ENCODE results near the gene FOXN3. TPM values are rescaled to one million over a fixed set of nuclear protein-coding genes. Genes with fewer than 3 reads are reported as not detected.

Gene FOXN3
- total RNA-seq, 4 donors from 2014 or later, result 27.4 to 91.4 (median 39.2) TPM

DNA sequence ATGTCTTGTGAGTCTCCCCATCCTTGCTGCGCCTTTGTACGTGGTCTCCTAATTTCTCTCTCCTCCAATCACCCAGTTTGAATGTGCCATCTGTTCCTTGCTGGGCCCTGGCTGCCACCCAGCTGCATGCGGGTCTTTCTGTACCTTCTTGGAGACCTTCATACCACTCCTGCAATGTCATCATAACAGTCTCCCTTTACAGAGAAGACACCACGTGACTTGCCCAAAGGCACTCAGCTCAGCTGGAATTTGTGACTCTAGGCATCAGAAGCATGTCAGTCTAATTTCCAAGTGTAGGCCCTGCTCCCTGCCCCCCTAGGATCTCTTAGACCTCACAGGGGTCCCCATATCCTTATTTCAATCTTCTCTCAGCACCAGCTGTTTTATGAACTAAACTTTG is 308.4 kb downstream of the FOXN3 start:
- H3K36me3 ChIP-seq, result no peaks in the 10 kb centered on the region
- peaks cover 0 to 9% (median 0%) of the 10 kb centered on the region in 4 donors for H3K27me3 ChIP-seq
- 86 to 94% methylated on average over 4 of the region's 4 CpGs for WGBS, 2 donors
- H3K4me3 ChIP-seq, result no peak overlapping the region
- DNase-seq, result no peak
- H3K27ac ChIP-seq, result no peak overlapping the region
- intact Hi-C loops (cut with DNase I), result no loop called here
- peaks cover 0 to 10% (median 0%) of the 10 kb centered on the region in 3 donors for H3K9me3 ChIP-seq
- no peaks in the 10 kb centered on the region for H3K4me1 ChIP-seq
- no peak for TF ChIP-seq POLR2A (IDR thresholded peaks at IDR 0.05)

DNA sequence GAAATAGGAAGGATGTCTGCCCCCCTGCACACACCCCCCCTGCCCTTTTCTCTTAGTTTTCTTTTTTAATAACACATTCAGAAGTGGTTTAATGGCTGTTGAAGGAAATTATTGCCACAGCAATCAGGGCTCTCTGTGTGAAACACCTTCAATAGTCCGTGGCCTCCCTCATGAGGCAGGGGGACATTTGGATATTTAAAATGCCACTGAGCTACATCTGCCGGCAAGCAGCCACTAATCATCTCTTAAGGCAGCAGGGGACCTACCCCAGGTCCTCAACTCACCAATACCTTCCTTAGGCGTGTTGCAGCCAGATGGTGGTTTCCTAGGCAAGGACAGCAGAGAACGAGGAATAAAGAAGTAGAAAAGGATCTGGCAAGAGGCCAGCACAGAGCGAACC is 309.4 kb downstream of the FOXN3 start:
- no peaks in the 10 kb centered on the region for H3K4me1 ChIP-seq
- intact Hi-C loops (cut with DNase I), result no loop called here
- 49 to 56% methylated on average over 5 of the region's 5 CpGs for WGBS, 2 donors

More for the DNA sequence above, 309.4 kb downstream of the FOXN3 start:
- Histone ChIP-seq H3K36me3 (no peaks in the 10 kb centered on the region), H3K9me3 (peaks cover 0 to 10% (median 0%) of the 10 kb centered on the region in 3 donors), H3K27ac (no peak overlapping the region), H3K27me3 (peaks cover 0 to 9% (median 0%) of the 10 kb centered on the region in 4 donors), H3K4me3 (no peak overlapping the region)
- no peak for DNase-seq
- TF ChIP-seq, protein P1, sequence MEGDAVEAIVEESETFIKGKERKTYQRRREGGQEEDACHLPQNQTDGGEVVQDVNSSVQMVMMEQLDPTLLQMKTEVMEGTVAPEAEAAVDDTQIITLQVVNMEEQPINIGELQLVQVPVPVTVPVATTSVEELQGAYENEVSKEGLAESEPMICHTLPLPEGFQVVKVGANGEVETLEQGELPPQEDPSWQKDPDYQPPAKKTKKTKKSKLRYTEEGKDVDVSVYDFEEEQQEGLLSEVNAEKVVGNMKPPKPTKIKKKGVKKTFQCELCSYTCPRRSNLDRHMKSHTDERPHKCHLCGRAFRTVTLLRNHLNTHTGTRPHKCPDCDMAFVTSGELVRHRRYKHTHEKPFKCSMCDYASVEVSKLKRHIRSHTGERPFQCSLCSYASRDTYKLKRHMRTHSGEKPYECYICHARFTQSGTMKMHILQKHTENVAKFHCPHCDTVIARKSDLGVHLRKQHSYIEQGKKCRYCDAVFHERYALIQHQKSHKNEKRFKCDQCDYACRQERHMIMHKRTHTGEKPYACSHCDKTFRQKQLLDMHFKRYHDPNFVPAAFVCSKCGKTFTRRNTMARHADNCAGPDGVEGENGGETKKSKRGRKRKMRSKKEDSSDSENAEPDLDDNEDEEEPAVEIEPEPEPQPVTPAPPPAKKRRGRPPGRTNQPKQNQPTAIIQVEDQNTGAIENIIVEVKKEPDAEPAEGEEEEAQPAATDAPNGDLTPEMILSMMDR (IDR thresholded peaks at IDR 0.05), result no peak
- TF ChIP-seq POLR2A (IDR thresholded peaks at IDR 0.05), result no peak
